Amniotic epithelial cell (primary cell): ENCODE results near the gene FILIP1L.
A peak's percentile ranks its signal among the peaks of the same experiment; 100 is the strongest.

Source experiments
- DNase-seq: peaks from one replicate; pipeline ENCODE4 v3.0.0-alpha.2; 2010; ENCODE audit warnings: low read depth

The FILIP1L gene

GRCh38 chr3:100042166-100042981 lies 71.9 kb downstream of the FILIP1L start:
- peak; percentile 93 for DNase-seq

DNA sequence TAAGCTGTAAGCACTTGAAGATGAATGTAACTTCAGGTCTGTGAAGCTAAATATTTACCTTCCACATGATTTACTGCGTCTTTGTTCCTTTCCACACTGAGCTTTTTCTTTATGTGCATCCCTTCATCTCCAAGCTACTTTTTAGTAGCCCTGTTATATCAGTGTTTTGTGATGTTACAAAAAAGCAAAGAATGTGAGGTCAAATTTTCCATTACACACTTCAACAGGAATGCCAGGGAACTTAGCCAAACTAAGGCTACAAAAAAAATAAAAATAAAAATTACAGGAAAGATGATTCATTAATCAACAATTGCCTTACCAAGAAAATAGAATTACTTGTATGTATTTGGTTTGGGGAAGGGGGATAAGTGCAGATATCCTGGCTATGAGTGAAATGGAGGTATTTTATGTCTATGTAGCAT lies 73.0 kb downstream of the FILIP1L start:
- peak; percentile 95 for DNase-seq

DNA sequence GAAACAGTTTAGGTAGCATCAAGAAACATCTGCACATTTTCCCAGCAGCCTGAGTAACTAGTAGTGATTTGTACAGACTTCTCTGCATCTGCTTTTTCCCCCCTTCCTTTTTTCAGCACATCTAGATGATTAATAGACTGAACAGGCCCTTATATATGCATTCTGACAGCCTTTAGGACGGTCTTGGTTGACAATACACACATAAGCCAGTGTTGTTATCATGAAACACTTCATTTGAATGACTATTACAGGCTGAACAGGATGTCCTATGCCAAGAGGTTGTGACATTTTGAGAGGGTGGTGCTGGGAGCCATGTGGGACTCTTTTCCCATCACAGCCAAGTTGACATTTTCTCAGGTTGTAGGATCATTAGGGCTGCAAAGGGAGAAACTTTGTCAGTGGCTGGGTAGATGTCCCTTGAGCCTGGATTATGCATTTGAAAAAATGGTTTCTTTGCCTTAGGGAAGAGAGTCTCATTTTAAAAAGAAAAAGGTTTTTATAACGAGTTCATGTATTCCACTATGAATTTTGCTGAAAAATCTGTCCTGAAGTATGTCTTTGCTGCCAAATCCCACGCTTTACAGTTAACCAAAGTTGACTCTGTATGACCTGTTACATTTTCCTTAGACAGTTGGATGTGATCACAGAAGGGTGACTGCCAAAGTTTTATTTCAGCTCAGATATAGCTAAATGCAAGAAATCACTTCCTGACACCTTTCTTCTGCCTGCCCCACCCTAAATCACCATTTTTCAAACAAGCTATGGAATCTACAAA lies 73.7 kb downstream of the FILIP1L start:
- peak; percentile 70 for DNase-seq

GRCh38 chr3:100039075-100039474 lies 75.2 kb downstream of the FILIP1L start:
- DNase-seq, result no peak

DNA sequence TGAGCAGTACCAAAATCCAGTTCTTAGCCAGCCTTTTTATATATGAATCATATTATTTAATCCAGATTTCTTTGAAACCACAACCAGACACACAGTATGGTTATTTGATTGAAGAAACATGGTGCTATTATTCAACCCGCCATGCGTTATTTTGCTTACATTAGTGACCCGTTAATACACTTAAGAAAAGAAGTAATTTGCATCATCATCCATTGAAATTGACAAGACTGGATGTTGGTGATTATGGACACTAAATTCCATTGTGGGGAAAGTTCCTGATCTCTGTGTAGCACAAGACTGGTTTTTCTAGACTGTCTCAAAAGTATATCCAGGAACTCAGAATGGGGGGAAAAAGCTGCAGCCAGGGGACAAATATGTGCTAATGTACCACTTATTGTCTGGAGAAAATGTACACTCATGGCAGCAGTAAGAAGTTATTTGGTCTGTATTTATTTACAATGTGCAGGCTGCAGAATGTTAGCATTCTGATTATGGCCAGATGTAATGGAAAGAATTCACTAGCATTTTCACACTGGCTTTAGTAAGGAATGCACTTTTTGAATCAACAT lies 80.3 kb downstream of the FILIP1L start:
- peak; percentile 62 for DNase-seq

GRCh38 chr3:100033184-100033583 lies 81.1 kb downstream of the FILIP1L start:
- DNase-seq, result peak; percentile 97

DNA sequence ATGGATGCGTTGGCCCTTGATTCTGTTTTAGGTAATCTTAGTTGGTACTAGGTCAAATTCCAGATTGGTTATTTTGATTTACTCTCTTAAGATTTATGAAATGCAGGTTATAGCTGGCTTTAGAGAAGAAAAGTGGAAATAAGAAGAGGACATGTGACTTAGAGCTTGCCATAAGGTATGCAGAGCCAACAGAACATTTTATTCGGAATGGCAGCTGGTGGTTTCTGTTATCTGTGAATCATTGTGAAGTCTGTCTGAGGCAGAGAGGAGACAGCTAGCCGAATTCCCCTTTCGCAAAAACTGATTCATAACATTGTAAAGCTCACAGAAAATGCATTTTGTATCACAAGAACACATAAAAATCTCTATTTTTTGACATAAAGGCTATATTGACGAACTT lies 82.1 kb downstream of the FILIP1L start:
- DNase-seq, result peak; percentile 97

DNA sequence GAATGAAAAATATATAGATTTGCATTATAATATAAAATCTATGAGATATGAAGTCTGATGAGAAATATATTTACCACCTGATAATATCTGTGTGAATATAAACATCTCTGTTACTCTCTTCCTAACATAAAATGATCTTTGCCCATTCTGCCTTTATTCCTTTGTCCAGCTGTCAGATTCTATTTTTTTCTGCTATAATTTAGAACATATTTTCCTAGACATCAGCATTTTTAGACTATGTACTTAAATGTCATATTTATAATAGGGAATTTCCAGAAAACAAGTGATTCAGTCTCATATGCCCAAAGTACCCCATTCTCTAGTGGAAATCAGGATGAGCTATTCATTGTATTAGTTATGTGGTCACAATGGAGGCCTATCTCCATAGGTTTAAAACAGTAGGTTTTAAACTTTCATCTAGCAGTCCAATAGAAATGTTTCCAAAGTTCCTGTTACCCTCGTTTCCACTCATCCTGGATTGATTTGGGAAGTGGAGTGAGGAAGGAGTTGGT lies 83.3 kb downstream of the FILIP1L start:
- no peak for DNase-seq

DNA sequence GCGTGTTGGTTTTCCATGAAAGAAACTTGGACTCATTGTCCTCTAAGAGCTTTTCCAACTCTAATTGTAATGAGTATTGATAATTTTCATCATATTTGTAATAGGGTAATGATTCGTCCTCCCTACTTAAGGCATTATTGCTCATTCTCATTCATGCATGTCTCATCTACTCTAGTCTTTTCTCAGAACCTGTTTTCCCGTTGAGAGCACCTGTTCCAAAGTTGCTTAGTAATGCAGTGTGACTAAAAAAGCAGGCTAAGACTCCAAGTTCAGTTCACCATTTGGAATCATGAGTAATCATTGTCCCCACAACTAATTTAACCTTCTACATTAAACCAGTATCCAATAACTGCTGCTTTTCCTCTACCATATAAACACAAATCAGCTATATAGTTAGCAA lies 84.0 kb downstream of the FILIP1L start:
- no peak for DNase-seq

GRCh38 chr3:100029689-100030088 lies 84.6 kb downstream of the FILIP1L start:
- DNase-seq, result no peak

DNA sequence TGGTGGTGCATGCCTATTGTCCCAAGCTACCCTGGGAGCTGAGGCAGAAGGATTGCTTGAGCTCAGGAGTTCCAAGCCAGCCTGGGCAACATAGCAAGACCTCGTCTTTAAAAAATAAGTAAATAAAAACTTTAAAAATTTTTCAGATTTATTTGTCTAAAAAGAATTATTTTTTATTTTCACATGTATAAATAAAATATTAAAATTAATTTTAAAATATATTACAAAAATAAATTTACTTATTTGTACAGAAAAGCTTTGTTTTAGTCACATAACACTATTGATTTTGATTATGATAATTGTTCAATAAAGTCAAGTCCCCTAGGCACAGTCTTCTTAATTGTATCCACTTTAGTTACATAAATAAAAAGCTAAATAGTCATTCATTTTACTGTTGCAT lies 85.2 kb downstream of the FILIP1L start:
- no peak for DNase-seq

DNA sequence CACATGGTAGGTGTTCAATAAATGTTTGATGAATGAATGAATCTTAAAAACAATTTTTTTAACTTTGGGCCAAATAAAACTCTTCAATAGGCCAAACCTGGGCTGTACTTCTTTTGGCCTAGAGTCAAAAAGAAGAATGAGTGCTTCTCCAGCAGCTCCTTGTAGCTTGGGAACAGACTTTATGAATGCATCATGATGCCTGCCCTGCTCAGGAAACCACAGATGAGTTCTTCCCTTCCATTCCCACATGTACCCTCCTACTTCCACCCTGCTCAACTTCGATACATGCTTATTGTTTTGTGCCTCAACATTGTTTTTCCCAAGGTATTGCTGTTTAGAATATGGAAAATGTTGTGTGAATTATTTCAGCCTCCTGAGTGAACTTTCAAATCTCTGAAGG lies 87.0 kb downstream of the FILIP1L start:
- DNase-seq, result peak; percentile 51

DNA sequence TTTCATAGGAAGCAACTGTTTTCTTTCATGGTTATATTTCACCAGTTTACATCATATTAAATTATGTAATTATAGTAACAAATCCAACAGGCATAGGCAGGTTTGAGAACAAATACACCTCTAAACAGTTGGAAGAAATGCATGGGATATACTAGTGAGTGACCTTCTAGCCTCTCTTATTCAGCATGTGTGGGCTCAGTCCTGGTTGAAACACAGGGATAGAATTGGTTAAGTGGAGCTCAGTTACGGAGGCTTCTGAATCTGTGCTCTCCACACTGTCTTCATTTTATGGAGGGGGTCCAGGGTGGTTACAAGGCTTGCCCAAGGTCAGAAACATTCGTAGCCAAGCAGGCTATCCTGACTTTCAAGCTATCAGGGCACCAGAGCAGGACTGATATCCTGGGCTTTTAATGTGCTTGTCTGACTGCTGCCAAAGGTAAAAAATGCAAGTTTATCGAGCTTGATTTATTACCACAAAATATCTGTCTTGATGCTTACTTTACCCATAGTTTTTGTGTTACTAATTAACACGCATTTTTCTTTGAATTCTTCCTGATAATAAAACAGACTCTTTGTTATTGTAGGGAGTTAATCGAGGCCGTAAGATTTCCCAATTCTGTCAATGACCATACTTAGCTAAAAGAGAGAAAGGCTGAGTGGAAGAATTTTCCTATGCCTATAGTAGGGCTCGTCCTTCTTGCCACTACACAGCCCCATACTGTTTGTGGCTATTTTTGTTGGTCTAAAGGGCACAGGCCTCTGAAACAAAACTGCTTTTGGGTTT lies 89.6 kb downstream of the FILIP1L start:
- peak; percentile 39 for DNase-seq

DNA sequence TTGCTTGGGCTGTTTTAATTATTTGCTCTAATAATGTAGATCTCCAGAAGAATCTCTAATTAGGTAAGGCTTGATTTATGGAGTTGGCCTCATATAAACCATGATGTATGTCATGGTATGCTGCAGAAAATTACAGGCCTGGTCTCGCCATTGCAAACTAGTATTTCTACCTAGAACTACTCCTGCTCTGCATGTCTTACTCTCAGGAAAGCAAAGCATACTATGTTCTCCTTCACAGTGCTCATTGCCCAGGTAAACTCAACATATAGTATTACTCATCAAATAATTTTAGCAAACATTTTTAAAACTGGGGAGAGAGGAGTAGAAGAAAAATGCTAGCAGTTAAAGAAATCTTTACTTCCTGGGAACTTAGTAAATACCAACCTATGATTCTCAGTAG lies 90.7 kb downstream of the FILIP1L start:
- DNase-seq, result no peak

DNA sequence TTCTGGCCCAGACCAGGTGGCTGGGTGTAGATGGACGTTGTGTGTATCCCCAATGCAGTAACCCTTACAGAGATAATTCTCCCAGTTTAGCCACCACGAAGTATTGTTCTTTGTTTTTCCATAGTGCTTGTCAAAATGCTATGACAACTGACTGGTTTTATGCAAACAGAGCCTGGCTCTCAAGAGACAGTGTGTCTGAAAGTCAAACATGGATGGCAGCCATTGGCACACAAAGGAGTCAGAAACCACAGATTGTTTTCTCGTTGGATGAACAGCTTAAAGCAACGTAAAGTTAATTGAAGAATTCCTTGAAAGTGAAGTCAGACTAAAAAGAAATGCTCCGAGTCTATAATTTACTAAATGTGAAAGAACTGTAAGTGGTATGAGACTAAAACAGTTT lies 91.2 kb downstream of the FILIP1L start:
- no peak for DNase-seq

GRCh38 chr3:100022506-100022905 lies 91.8 kb downstream of the FILIP1L start:
- no peak for DNase-seq

DNA sequence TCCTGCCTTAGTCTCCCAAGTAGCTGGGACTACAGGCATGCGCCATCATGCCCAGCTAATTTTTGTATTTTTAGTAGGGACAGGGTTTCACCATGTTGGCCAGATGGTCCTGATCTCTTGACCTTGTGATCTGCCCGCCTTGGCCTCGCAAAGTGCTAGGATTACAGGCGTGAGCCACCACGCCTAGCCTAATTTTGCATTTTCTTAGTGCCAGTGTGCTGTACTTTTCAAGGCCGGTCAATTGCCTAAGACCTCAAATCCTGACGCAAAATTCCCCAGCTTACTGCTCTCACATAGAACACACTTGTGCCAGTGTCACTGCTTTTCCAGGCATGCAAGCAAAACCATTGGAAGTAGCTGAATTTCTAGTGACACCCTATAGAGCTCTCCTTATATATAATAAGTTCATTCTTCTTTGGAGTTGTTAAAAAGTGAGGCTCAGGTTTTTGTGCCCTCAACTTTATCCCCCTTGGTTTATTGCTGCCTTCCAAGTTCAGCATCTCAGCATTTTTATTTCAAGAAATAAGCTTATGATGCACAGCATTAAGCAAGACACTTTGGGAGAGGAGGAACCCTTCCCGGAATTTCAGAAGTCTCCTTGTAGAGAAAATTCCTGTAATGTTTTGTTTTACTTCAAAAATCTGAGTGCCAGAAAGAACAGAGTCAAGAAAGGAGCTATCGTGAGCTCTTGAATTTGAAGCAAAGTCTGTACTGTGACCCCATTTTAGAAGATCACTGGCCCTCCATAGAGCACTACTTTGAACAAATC lies 93.2 kb downstream of the FILIP1L start:
- peak; percentile 35 for DNase-seq

GRCh38 chr3:100019719-100020118 lies 94.6 kb downstream of the FILIP1L start:
- DNase-seq, result no peak

GRCh38 chr3:100018806-100019205 lies 95.5 kb downstream of the FILIP1L start:
- DNase-seq, result no peak

GRCh38 chr3:100010087-100010417 lies 104.2 kb downstream of the FILIP1L start:
- no peak for DNase-seq
